Esophagus muscularis mucosa (tissue), 4 donors: ENCODE measurements around the gene DND1. TPM values are rescaled to one million over a fixed set of nuclear protein-coding genes. Genes with fewer than 3 reads are reported as not detected.
A peak's percentile ranks its signal among the peaks of the same experiment; 100 is the strongest.
"Not testable (repeated sequence)": the region's sequence is repeated elsewhere in the genome, so short reads cannot be mapped to it uniquely, and the experiment has no call there.

Experiments
- DNase-seq: peaks from one replicate; pipeline ENCODE4 v3.0.0-alpha.2; 2017; ENCODE audit errors: extremely low spot score
- H3K27ac ChIP-seq, 4 donors: fragments of 200-600 bp; sonication (generic); replicated peaks in 1 of 4; 1 replicate in 3 of 4; 2 replicates in 1 of 4; pipeline ENCODE4 v1.5.1; 2016 to 2019; ENCODE audit warnings: mild to moderate bottlenecking in 1 of 4
- H3K27me3 ChIP-seq, 4 donors: fragments of 200-600 bp; sonication (generic); one replicate each; pipeline versions ENCODE4 v1.5.1 to v1.6.0; 2016 to 2019
- H3K36me3 ChIP-seq, 4 donors: fragments of 200-600 bp; sonication (generic); one replicate each; pipeline ENCODE4 v1.5.1; 2016 to 2019
- H3K4me1 ChIP-seq, 4 donors: fragments of 200-600 bp; sonication (generic); one replicate each; pipeline ENCODE4 v1.5.1; 2016 to 2019
- H3K4me3 ChIP-seq, 4 donors: fragments of 200-600 bp; sonication (generic); 1 replicate in 2 of 4; 2 replicates in 2 of 4; pipeline ENCODE4 v1.5.1; 2016 to 2019; ENCODE audit warnings: mild to moderate bottlenecking in 4 of 4, moderate library complexity in 1 of 4
- H3K9me3 ChIP-seq, 4 donors: fragments of 200-600 bp; sonication (generic); 1 replicate in 3 of 4; 2 replicates in 1 of 4; pipeline ENCODE4 v1.5.1; 2016 to 2019
- EP300 ChIP-seq: sonication (generic); formaldehyde crosslinking; IDR thresholded peaks from one replicate; pipeline ENCODE4 v1.6.1; 2017; ENCODE audit warnings: antibody characterized with exemption
- POLR2A ChIP-seq: fragments of 450-650 bp; IDR thresholded peaks from one replicate; pipeline ENCODE4 v1.6.1; 2017; ENCODE audit warnings: antibody characterized with exemption, moderate library complexity, mild to moderate bottlenecking, low read depth
- POLR2AphosphoS5 ChIP-seq, 2 donors: sonication (generic); formaldehyde crosslinking; IDR thresholded peaks; one replicate each; pipeline ENCODE4 v1.6.1; 2017; ENCODE audit warnings: antibody characterized with exemption in 2 of 2
- WGBS: methylation state at CpG from one replicate; pipeline ENCODE4 v1.1.5; 2018; 5-methylcytosine and 5-hydroxymethylcytosine counted together
- intact Hi-C: fragments of 100-400 bp; cut with DNase I; formaldehyde crosslinking; loops from one replicate; pipeline ENCODE4 v1.15.1; 2023
- total RNA-seq, 4 donors: library from RNA; depleted of rRNA; stranded (reverse); fragments of >200 nt; gene quantifications; one replicate each; pipeline versions ENCODE4 v1.1.0 to v1.2.1, GENCODE V29; 2016
- TF ChIP-seq, protein P1 (sequence below), 3 experiments: fragments of 200-600 bp in 2 of 3; fragments of 450-650 bp in 1 of 3; sonication (generic) in 2 of 3; IDR thresholded peaks; one replicate each; pipeline ENCODE4 v1.5.1; 2017 to 2019; ENCODE audit warnings: antibody characterized with exemption in 3 of 3, mild to moderate bottlenecking in 2 of 3, moderate library complexity in 1 of 3

The DND1 gene
- total RNA-seq, 4 donors from 2014 or later, result 0.46 to 0.83 (median 0.66) TPM; not detected in 1

DNA sequence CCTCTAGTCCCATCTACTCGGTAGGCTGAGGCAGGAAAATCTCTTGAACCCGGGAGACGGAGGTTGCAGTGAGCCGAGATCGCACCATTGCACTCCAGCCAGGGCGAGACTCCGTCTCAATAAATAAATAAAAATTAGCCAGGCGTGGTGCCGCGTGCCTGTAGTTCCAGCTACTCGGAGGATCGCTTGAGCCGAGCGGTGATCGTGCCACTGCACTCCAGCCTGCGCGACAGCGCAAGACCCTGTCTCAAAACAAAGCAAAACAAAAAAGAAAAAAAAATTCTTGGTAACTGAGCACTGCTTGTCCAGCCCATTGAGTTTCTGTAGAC, 9.4 kb downstream of the DND1 start:
- DNase-seq, result no peak
- peaks cover 50 to 65% (median 55%) of the 10 kb centered on the region in 4 donors for H3K36me3 ChIP-seq

DNA sequence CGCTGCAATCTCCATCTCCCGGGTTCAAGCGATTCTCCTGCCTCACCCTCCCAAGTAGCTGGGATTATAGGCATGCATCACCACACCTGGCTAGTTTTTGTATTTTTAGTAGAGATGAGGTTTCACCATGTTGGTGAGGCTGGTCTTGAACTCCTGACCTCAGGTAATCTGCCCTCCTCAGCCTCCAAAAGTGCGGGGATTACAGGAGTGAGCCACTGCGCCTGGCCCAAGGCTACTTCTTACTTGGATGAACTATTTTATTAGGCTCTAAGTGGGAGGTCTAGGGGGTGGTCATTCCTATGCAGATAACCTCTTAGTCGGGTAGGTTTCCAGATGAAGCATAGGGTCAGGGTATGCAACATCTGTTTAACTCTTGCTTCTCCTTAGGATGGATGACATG, 13.0 kb downstream of the DND1 start:
- WGBS, result 85% methylated on average over 6 of the region's 6 CpGs
- not testable (repeated sequence) for H3K9me3 ChIP-seq, H3K27me3 ChIP-seq, H3K27ac ChIP-seq, DNase-seq, H3K4me3 ChIP-seq
- peaks cover 7 to 11% (median 10%) of the 10 kb centered on the region in 4 donors for H3K4me1 ChIP-seq
- intact Hi-C loops, result loop anchor here (5.0 to 10.0 kb wide), 2 partner anchors 37 to 286 kb away; no protein-coding TSS in a partner anchor
- H3K36me3 ChIP-seq, result peaks cover 76 to 81% (median 79%) of the 10 kb centered on the region in 4 donors

More for the DNA sequence above, 9.4 kb downstream of the DND1 start:
- Histone ChIP-seq H3K4me3 (peak overlapping the region; percentile 69 to 86 (median 78)), H3K4me1 (peaks cover 24 to 32% (median 29%) of the 10 kb centered on the region in 4 donors), H3K27ac (peak overlapping the region; percentile 84 to 94 (median 92)), H3K27me3 (no peaks in the 10 kb centered on the region), H3K9me3 (no peaks in the 10 kb centered on the region)
- TF ChIP-seq POLR2AphosphoS5 (IDR thresholded peaks at IDR 0.05) (no peak), POLR2A (no peak), EP300 (no peak)
- TF ChIP-seq, protein P1, sequence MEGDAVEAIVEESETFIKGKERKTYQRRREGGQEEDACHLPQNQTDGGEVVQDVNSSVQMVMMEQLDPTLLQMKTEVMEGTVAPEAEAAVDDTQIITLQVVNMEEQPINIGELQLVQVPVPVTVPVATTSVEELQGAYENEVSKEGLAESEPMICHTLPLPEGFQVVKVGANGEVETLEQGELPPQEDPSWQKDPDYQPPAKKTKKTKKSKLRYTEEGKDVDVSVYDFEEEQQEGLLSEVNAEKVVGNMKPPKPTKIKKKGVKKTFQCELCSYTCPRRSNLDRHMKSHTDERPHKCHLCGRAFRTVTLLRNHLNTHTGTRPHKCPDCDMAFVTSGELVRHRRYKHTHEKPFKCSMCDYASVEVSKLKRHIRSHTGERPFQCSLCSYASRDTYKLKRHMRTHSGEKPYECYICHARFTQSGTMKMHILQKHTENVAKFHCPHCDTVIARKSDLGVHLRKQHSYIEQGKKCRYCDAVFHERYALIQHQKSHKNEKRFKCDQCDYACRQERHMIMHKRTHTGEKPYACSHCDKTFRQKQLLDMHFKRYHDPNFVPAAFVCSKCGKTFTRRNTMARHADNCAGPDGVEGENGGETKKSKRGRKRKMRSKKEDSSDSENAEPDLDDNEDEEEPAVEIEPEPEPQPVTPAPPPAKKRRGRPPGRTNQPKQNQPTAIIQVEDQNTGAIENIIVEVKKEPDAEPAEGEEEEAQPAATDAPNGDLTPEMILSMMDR (IDR thresholded peaks at IDR 0.05), result no peak
- intact Hi-C loops, result loop anchor here (5.0 to 10.0 kb wide), 2 partner anchors 33 to 289 kb away; no protein-coding TSS in a partner anchor
- 23% methylated on average over 18 of the region's 18 CpGs for WGBS

GRCh38 chr5:140658870-140659269, 14.5 kb downstream of the DND1 start:
- Histone ChIP-seq H3K9me3 (no peaks in the 10 kb centered on the region), H3K4me1 (peaks cover 4 to 5% (median 4%) of the 10 kb centered on the region in 4 donors), H3K27ac (no peak overlapping the region), H3K36me3 (peaks cover 89 to 96% (median 94%) of the 10 kb centered on the region in 4 donors), H3K4me3 (no peak overlapping the region), H3K27me3 (no peaks in the 10 kb centered on the region)
- 98% methylated on average over 17 of the region's 17 CpGs for WGBS
- no peak for DNase-seq
- intact Hi-C loops, result no loop called here
- TF ChIP-seq POLR2AphosphoS5 (IDR thresholded peaks at IDR 0.05), result no peak

DNA sequence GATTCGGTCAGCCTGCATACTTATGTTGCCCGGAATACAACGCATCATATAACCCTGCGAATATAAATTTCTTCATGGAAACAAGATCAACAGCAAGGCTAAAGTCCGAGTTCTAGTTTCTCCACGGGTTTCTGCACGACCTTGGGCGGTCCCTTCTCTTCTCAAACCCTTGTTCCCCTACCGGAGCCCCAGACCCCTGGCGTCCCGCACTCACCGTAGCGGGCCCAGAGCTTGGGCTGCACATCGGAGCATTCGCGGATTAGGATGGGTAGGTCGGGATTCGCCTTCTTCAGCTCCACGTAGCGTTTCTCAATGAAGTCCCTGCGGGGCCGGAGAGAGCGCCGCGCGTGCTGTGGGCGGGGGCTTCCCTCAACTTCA, 26.3 kb downstream of the DND1 start:
- H3K27ac ChIP-seq, result peak overlapping the region; percentile 83 to 87 (median 86)
- peaks cover 41 to 72% (median 63%) of the 10 kb centered on the region in 4 donors for H3K36me3 ChIP-seq
- no peaks in the 10 kb centered on the region for H3K27me3 ChIP-seq
- DNase-seq, result no peak
- peaks cover 19 to 41% (median 39%) of the 10 kb centered on the region in 4 donors for H3K4me1 ChIP-seq
- intact Hi-C loops, result loop anchor here (5.0 kb wide), 1 partner anchor 245 kb away; the partner anchor contains the start of gene ANKHD1
- 3% methylated on average over 12 of the region's 27 CpGs for WGBS
- peak overlapping the region; percentile 77 to 94 (median 89) for H3K4me3 ChIP-seq
- TF ChIP-seq EP300 (no peak), POLR2A (no peak), POLR2AphosphoS5 (IDR thresholded peaks at IDR 0.05) (no peak)
- TF ChIP-seq, protein P1 (IDR thresholded peaks at IDR 0.05), result no peak
- no peaks in the 10 kb centered on the region for H3K9me3 ChIP-seq

- DNase-seq, result no peak
- intact Hi-C loops, result no loop called here
- TF ChIP-seq, protein P1 (IDR thresholded peaks at IDR 0.05), result no peak
- no peak for TF ChIP-seq EP300
- TF ChIP-seq POLR2A, result no peak
- no peak for TF ChIP-seq POLR2AphosphoS5 (IDR thresholded peaks at IDR 0.05)
- 70% methylated on average over 3 of the region's 3 CpGs for WGBS
- no peaks in the 10 kb centered on the region for H3K9me3 ChIP-seq
- H3K27ac ChIP-seq, result no peak overlapping the region
- peaks cover 26 to 47% (median 43%) of the 10 kb centered on the region in 4 donors for H3K4me1 ChIP-seq
- no peaks in the 10 kb centered on the region for H3K27me3 ChIP-seq
- peaks cover 19 to 43% (median 38%) of the 10 kb centered on the region in 4 donors for H3K36me3 ChIP-seq
- no peak overlapping the region for H3K4me3 ChIP-seq
Measured at GRCh38 chr5:140642718-140643117, 30.7 kb downstream of the DND1 start.

DNA sequence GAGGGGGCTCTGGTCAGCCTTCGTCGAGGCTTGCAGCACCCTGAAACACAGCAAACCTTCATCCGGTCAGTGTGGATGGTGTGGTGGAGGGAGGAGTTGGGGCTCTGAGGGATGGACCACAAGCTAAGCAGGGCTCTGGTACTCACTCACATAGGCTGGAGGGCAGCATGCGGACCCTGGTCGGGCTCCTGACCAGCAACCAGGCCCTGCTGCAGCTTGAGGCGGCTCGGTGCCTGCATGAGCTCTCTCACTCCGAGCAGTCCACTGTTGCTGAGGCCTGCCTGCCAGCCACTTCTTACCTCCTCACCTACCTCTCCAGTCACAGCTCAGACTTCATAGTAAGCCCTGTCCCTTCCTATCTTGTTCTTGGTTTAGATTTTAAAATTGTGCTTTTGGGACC, 31.7 kb downstream of the DND1 start:
- H3K4me3 ChIP-seq, result no peak overlapping the region
- no peaks in the 10 kb centered on the region for H3K9me3 ChIP-seq
- TF ChIP-seq, protein P1 (IDR thresholded peaks at IDR 0.05), result no peak
- TF ChIP-seq POLR2AphosphoS5 (IDR thresholded peaks at IDR 0.05), result no peak
- WGBS, result 90% methylated on average over 8 of the region's 8 CpGs
- H3K27ac ChIP-seq, result no peak overlapping the region
- intact Hi-C loops, result no loop called here
- H3K27me3 ChIP-seq, result no peaks in the 10 kb centered on the region
- H3K36me3 ChIP-seq, result peaks cover 19 to 43% (median 38%) of the 10 kb centered on the region in 4 donors
- peaks cover 23 to 43% (median 39%) of the 10 kb centered on the region in 4 donors for H3K4me1 ChIP-seq
- DNase-seq, result no peak
